H1 (cell line): ENCODE results near the gene CLDN4.

ENCODE experiments used
- PHF8 ChIP-seq: fragments of 200-600 bp; sonication (generic); conservative IDR thresholded peaks from 2 replicates; pipeline ENCODE4 v1.7.1; 2012; ENCODE audit warnings: low read depth, mild to moderate bottlenecking, inconsistent platforms, low read length, moderate library complexity
- TF ChIP-seq, protein P1 (sequence below), 3 experiments: IDR thresholded peaks; 1 replicate in 2 of 3; 2 replicates in 1 of 3; pipeline versions ENCODE4 v1.5.1 to v1.6.1; 2011; ENCODE audit warnings: low read length in 3 of 3, mild to moderate bottlenecking in 3 of 3, inconsistent platforms in 2 of 3, low read depth in 1 of 3, moderate library complexity in 1 of 3; ENCODE audit not compliant: insufficient read depth in 1 of 3; ENCODE audit errors: control extremely low read depth in 1 of 3

- TF ChIP-seq PHF8 = no peak
- TF ChIP-seq, protein P1, sequence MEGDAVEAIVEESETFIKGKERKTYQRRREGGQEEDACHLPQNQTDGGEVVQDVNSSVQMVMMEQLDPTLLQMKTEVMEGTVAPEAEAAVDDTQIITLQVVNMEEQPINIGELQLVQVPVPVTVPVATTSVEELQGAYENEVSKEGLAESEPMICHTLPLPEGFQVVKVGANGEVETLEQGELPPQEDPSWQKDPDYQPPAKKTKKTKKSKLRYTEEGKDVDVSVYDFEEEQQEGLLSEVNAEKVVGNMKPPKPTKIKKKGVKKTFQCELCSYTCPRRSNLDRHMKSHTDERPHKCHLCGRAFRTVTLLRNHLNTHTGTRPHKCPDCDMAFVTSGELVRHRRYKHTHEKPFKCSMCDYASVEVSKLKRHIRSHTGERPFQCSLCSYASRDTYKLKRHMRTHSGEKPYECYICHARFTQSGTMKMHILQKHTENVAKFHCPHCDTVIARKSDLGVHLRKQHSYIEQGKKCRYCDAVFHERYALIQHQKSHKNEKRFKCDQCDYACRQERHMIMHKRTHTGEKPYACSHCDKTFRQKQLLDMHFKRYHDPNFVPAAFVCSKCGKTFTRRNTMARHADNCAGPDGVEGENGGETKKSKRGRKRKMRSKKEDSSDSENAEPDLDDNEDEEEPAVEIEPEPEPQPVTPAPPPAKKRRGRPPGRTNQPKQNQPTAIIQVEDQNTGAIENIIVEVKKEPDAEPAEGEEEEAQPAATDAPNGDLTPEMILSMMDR (IDR thresholded peaks at IDR 0.05; ENCODE audit: control extremely low read depth in 1 of 3, insufficient read depth in 1 of 3, low read depth in 1 of 3, low read length in 3 of 3) = no peak
Observed at GRCh38 chr7:73823873-73824592, 6.8 kb upstream of the CLDN4 start.
